SK-N-SH treated with all-trans-retinoic acid at 6 μM for 48 hours (cell line): Measurements from ENCODE around the gene RNF144A.

Source experiments
- ATAC-seq: fragments of 200-7000 bp; cut with Tn5 transposase; 3 replicates; pipeline ENCODE4 v1.9.1; 2020; ENCODE audit warnings: mild to moderate bottlenecking, moderate library complexity
- ARNTL ChIP-seq: fragments of 450-650 bp; formaldehyde crosslinking; IDR thresholded peaks from 2 replicates; pipeline ENCODE4 v1.5.0; 2020; ENCODE audit warnings: low read depth, mild to moderate bottlenecking, moderate library complexity, borderline replicate concordance
- CSDC2 ChIP-seq: fragments of 250-450 bp; sonication (Bioruptor Pico); IDR thresholded peaks from 2 replicates; pipeline ENCODE4 v1.5.0; 2020; ENCODE audit warnings: mild to moderate bottlenecking, moderate library complexity
- ESRRG ChIP-seq: fragments of 250-450 bp; sonication (Bioruptor Pico); IDR thresholded peaks from 2 replicates; pipeline ENCODE4 v1.6.1; 2021; ENCODE audit warnings: mild to moderate bottlenecking
- GLIS3 ChIP-seq: fragments of 250-450 bp; sonication (Bioruptor Pico); IDR thresholded peaks from 2 replicates; pipeline ENCODE4 v1.5.0; 2020; ENCODE audit warnings: mild to moderate bottlenecking, moderate library complexity
- ISL1 ChIP-seq: fragments of 250-450 bp; sonication (Bioruptor Pico); IDR thresholded peaks from 2 replicates; pipeline ENCODE4 v2.1.2; 2022; ENCODE audit warnings: mild to moderate bottlenecking, moderate library complexity
- OSR1 ChIP-seq: fragments of 250-450 bp; sonication (Bioruptor Pico); IDR thresholded peaks from 2 replicates; pipeline ENCODE4 v1.8.0; 2022; ENCODE audit warnings: moderate library complexity, mild to moderate bottlenecking, inconsistent platforms
- POU6F1 ChIP-seq: fragments of 250-450 bp; sonication (Bioruptor Pico); IDR thresholded peaks from 2 replicates; pipeline ENCODE4 v1.8.0; 2021; ENCODE audit warnings: low read depth, mild to moderate bottlenecking, moderate library complexity, borderline replicate concordance
- PPARA ChIP-seq: fragments of 250-450 bp; sonication (Bioruptor Pico); IDR thresholded peaks from 2 replicates; pipeline ENCODE4 v1.5.0; 2020; ENCODE audit warnings: mild to moderate bottlenecking, borderline replicate concordance
- RARB ChIP-seq: fragments of 250-450 bp; sonication (Bioruptor Pico); IDR thresholded peaks from 2 replicates; pipeline ENCODE4 v1.8.0; 2021; ENCODE audit warnings: mild to moderate bottlenecking, moderate library complexity
- SNAI2 ChIP-seq: fragments of 250-450 bp; sonication (Bioruptor Pico); IDR thresholded peaks from 2 replicates; pipeline ENCODE4 v1.5.0; 2020; ENCODE audit warnings: mild to moderate bottlenecking, moderate library complexity
- TCF4 ChIP-seq: fragments of 250-450 bp; sonication (Bioruptor Pico); IDR thresholded peaks from 2 replicates; pipeline ENCODE4 v1.8.0; 2021; ENCODE audit warnings: mild to moderate bottlenecking, moderate library complexity, borderline replicate concordance
- TOX ChIP-seq: fragments of 250-450 bp; sonication (Bioruptor Pico); IDR thresholded peaks from 2 replicates; pipeline ENCODE4 v1.8.0; 2021; ENCODE audit warnings: mild to moderate bottlenecking, moderate library complexity, borderline replicate concordance
- ZC3H10 ChIP-seq: fragments of 250-450 bp; sonication (Bioruptor Pico); IDR thresholded peaks from 2 replicates; pipeline ENCODE4 v1.5.1; 2021; ENCODE audit warnings: mild to moderate bottlenecking, moderate library complexity
- ZFP3 ChIP-seq: fragments of 250-450 bp; sonication (Bioruptor Pico); IDR thresholded peaks from 2 replicates; pipeline ENCODE4 v1.5.0; 2020; ENCODE audit warnings: mild to moderate bottlenecking, moderate library complexity
- ZFP30 ChIP-seq: fragments of 450-650 bp; formaldehyde crosslinking; IDR thresholded peaks from 2 replicates; pipeline ENCODE4 v1.5.0; 2022; ENCODE audit warnings: mild to moderate bottlenecking, moderate library complexity
- ZNF70 ChIP-seq: fragments of 450-650 bp; formaldehyde crosslinking; IDR thresholded peaks from 2 replicates; pipeline ENCODE4 v1.5.0; 2020; ENCODE audit warnings: mild to moderate bottlenecking, moderate library complexity
- ZNF8 ChIP-seq: fragments of 450-650 bp; formaldehyde crosslinking; IDR thresholded peaks from 2 replicates; pipeline ENCODE4 v1.5.0; 2020; ENCODE audit warnings: mild to moderate bottlenecking, moderate library complexity
- TF ChIP-seq, protein P1 (sequence below): fragments of 250-450 bp; sonication (Bioruptor Pico); IDR thresholded peaks from 2 replicates; pipeline ENCODE4 v1.8.0; 2020; ENCODE audit warnings: mild to moderate bottlenecking, moderate library complexity, borderline replicate concordance
- TF ChIP-seq, protein P2 (sequence below): fragments of 250-450 bp; sonication (Bioruptor Pico); IDR thresholded peaks from 2 replicates; pipeline ENCODE4 v1.5.1; 2020; ENCODE audit warnings: low read depth, mild to moderate bottlenecking, moderate library complexity
- TF ChIP-seq, protein P3 (sequence below): fragments of 250-450 bp; sonication (Bioruptor Pico); IDR thresholded peaks from 2 replicates; pipeline ENCODE4 v1.5.0; 2020; ENCODE audit warnings: mild to moderate bottlenecking, moderate library complexity

Gene RNF144A

GRCh38 chr2:6982449-6982848 is 65.2 kb downstream of the RNF144A start:
- no peak for ATAC-seq
- no peak for TF ChIP-seq GLIS3 (CRISPR knock-in tag)
- TF ChIP-seq, protein P1, sequence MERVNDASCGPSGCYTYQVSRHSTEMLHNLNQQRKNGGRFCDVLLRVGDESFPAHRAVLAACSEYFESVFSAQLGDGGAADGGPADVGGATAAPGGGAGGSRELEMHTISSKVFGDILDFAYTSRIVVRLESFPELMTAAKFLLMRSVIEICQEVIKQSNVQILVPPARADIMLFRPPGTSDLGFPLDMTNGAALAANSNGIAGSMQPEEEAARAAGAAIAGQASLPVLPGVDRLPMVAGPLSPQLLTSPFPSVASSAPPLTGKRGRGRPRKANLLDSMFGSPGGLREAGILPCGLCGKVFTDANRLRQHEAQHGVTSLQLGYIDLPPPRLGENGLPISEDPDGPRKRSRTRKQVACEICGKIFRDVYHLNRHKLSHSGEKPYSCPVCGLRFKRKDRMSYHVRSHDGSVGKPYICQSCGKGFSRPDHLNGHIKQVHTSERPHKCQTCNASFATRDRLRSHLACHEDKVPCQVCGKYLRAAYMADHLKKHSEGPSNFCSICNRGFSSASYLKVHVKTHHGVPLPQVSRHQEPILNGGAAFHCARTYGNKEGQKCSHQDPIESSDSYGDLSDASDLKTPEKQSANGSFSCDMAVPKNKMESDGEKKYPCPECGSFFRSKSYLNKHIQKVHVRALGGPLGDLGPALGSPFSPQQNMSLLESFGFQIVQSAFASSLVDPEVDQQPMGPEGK = no peak
- no peak for TF ChIP-seq ZFP3 (CRISPR knock-in tag)
- no peak for TF ChIP-seq OSR1 (CRISPR knock-in tag)
- TF ChIP-seq ARNTL (CRISPR knock-in tag) = no peak
- TF ChIP-seq SNAI2 (CRISPR knock-in tag) = no peak
- TF ChIP-seq ZC3H10 (CRISPR knock-in tag) = no peak
- TF ChIP-seq, protein P2, sequence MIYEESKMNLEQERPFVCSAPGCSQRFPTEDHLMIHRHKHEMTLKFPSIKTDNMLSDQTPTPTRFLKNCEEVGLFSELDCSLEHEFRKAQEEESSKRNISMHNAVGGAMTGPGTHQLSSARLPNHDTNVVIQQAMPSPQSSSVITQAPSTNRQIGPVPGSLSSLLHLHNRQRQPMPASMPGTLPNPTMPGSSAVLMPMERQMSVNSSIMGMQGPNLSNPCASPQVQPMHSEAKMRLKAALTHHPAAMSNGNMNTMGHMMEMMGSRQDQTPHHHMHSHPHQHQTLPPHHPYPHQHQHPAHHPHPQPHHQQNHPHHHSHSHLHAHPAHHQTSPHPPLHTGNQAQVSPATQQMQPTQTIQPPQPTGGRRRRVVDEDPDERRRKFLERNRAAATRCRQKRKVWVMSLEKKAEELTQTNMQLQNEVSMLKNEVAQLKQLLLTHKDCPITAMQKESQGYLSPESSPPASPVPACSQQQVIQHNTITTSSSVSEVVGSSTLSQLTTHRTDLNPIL (CRISPR knock-in tag) = no peak
- no peak for TF ChIP-seq ZNF8
- TF ChIP-seq TCF4 (CRISPR knock-in tag) = no peak
- TF ChIP-seq, protein P3, sequence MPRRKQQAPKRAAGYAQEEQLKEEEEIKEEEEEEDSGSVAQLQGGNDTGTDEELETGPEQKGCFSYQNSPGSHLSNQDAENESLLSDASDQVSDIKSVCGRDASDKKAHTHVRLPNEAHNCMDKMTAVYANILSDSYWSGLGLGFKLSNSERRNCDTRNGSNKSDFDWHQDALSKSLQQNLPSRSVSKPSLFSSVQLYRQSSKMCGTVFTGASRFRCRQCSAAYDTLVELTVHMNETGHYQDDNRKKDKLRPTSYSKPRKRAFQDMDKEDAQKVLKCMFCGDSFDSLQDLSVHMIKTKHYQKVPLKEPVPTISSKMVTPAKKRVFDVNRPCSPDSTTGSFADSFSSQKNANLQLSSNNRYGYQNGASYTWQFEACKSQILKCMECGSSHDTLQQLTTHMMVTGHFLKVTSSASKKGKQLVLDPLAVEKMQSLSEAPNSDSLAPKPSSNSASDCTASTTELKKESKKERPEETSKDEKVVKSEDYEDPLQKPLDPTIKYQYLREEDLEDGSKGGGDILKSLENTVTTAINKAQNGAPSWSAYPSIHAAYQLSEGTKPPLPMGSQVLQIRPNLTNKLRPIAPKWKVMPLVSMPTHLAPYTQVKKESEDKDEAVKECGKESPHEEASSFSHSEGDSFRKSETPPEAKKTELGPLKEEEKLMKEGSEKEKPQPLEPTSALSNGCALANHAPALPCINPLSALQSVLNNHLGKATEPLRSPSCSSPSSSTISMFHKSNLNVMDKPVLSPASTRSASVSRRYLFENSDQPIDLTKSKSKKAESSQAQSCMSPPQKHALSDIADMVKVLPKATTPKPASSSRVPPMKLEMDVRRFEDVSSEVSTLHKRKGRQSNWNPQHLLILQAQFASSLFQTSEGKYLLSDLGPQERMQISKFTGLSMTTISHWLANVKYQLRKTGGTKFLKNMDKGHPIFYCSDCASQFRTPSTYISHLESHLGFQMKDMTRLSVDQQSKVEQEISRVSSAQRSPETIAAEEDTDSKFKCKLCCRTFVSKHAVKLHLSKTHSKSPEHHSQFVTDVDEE = no peak
- no peak for TF ChIP-seq ZFP30 (CRISPR knock-in tag)
- no peak for TF ChIP-seq PPARA (CRISPR knock-in tag)
- TF ChIP-seq ZNF70 (CRISPR knock-in tag) = no peak
- no peak for TF ChIP-seq RARB (CRISPR knock-in tag)

DNA sequence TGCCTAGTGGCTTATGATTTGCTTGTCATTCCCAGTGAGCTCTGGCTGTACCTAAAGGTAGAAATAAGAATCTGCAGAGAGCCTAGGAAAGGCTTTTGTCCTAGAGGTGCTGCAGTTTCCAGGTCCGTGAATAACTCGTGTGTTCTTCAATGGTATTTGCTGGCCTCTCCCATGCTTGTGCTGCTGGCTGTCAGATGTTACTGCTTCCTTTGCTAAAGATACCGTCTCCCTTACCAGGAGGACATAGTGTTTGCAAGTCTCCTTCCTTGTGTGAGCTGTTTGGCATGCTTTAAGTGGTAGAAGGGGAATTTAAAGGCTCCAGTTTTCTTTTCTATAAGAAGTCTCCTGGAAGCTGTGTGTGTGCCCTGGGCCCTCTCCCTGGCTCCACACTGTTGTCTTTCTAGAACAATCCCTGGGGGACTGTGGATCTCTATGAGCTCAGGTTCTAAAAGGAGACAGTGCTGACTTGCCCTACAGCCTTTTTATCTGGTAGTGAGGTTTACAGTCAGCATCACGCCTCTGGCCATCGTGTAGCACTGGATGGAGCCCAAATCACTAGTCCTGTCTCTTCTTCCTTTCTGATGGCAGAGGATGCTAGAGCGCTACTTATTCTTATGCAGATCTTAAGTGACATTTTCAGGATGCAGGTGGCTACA is 65.8 kb downstream of the RNF144A start:
- TF ChIP-seq ARNTL (CRISPR knock-in tag) (no peak), POU6F1 (CRISPR knock-in tag) (no peak), OSR1 (CRISPR knock-in tag) (no peak), ZNF70 (CRISPR knock-in tag) (no peak), ISL1 (CRISPR knock-in tag) (no peak), ZC3H10 (CRISPR knock-in tag) (no peak), ZFP3 (CRISPR knock-in tag) (no peak), PPARA (CRISPR knock-in tag) (no peak), ZNF8 (no peak), RARB (CRISPR knock-in tag) (no peak), TOX (CRISPR knock-in tag) (no peak), SNAI2 (CRISPR knock-in tag) (no peak), ESRRG (CRISPR knock-in tag) (no peak), GLIS3 (CRISPR knock-in tag) (no peak), ZFP30 (CRISPR knock-in tag) (no peak), CSDC2 (no peak), TCF4 (CRISPR knock-in tag) (no peak)
- TF ChIP-seq, protein P3 = no peak
- TF ChIP-seq, protein P1 = no peak
- ATAC-seq = no peak
